Kidney (tissue), 14 donors: Measurements from ENCODE around the gene NTSR1. TPM values are rescaled to one million over a fixed set of nuclear protein-coding genes. Genes with fewer than 3 reads are reported as not detected.

ENCODE experiments used
- DNase-seq, 5 donors: peaks; one replicate each; pipeline ENCODE4 v3.0.0-alpha.2; 2013 to 2020
- FAIRE-seq: peaks from 2 replicates; lab custom pipeline; 2012; peaks lifted over from hg19 to GRCh38; lab: Jason Lieb, UNC
- H3K27ac ChIP-seq, 2 donors: one replicate each; pipeline ENCODE4 v1.7.0; 2013; ENCODE audit warnings: low read depth in 2 of 2, low read length in 2 of 2, inconsistent platforms in 1 of 2
- H3K27me3 ChIP-seq: one replicate; pipeline ENCODE4 v1.7.1; 2013; ENCODE audit warnings: low read length, inconsistent platforms; ENCODE audit not compliant: control insufficient read depth, insufficient read depth
- H3K36me3 ChIP-seq, 3 donors: one replicate each; pipeline versions ENCODE4 v1.7.0 to v1.7.1; 2013; ENCODE audit warnings: low read length in 3 of 3, control low read depth in 1 of 3, inconsistent platforms in 1 of 3; ENCODE audit not compliant: insufficient read depth in 3 of 3, control insufficient read depth in 2 of 3
- H3K4me1 ChIP-seq, 3 donors: one replicate each; pipeline versions ENCODE4 v1.7.0 to v1.7.1; 2013; ENCODE audit warnings: low read length in 3 of 3, inconsistent platforms in 1 of 3, low read depth in 1 of 3; ENCODE audit not compliant: control insufficient read depth in 2 of 3, insufficient read depth in 2 of 3
- H3K4me3 ChIP-seq, 3 donors: one replicate each; pipeline versions ENCODE4 v1.7.0 to v1.8.1; 2013; ENCODE audit warnings: low read length in 3 of 3, control low read depth in 1 of 3, inconsistent platforms in 1 of 3
- H3K9ac ChIP-seq, 3 donors: one replicate each; pipeline versions ENCODE4 v1.7.0 to v1.7.1; 2013; ENCODE audit warnings: low read length in 3 of 3, control low read depth in 1 of 3, inconsistent platforms in 1 of 3
- H3K9me3 ChIP-seq, 3 donors: one replicate each; pipeline versions ENCODE4 v1.7.0 to v1.7.1; 2013; ENCODE audit warnings: low read length in 3 of 3, control low read depth in 1 of 3, inconsistent platforms in 1 of 3; ENCODE audit not compliant: control insufficient read depth in 2 of 3, insufficient read depth in 1 of 3
- intact Hi-C: fragments of 100-400 bp; cut with DNase I; formaldehyde crosslinking; loops from one replicate; pipeline ENCODE4 v1.11.1; 2022
- polyA plus RNA-seq: library from polyadenylated mRNA; stranded (reverse); fragments of 350-450 nt; fragmentation: Illumina TruSeq; extraction: RNeasy Lipid Tissue Mini Kit (QIAGEN cat#74804); gene quantifications from one replicate; pipeline ENCODE4 v1.2.3, GENCODE V29; 2014; ENCODE audit warnings: low read depth, low replicate concordance; ENCODE audit not compliant: insufficient read depth
- total RNA-seq: library from RNA; stranded (reverse); fragmentation: NEBNext Ultra II Directional; extraction: Animal tissue kit (Norgen Biotek cat#: 25700); gene quantifications from one replicate; pipeline ENCODE4 v1.2.1, GENCODE V29; 2021
- TF ChIP-seq, protein P1 (sequence below): IDR thresholded peaks from 3 replicates; pipeline ENCODE4 v1.5.1; 2012; ENCODE audit warnings: mild to moderate bottlenecking, moderate library complexity, borderline replicate concordance; ENCODE audit not compliant: insufficient read depth; ENCODE audit errors: extremely low read depth
- donor health status: control.
- donor health status: control.
- donor health status: control.
- donor health status: control.
- donor health status: control.
- donor health status: DM: yes; HTN: yes; CAD: no.
- donor health status: Normal renal cell carcinoma (clear cell type).

Gene NTSR1
- total and polyA plus RNA-seq, 2 donors from 2014 or later: 0.09 TPM; not detected in 1

DNA sequence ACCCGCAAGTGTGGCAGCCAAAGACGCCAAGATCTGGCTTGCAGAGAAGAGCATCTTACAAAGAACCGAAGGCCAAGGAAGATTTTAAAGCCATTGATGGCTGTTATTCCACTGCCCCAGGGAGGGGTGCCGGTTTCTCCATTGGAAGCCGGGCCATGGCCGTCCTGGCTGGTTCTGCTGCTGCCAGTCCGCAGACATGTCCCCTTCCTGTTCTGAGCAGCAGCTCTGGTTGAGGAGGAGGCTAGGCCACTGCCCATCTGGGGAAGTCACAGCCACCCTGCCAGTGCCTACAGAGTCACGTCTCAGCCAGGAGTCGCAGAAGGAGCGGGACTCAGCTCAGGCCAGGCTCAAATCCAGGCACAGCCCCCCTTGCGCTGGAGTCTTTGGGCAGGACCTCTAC lies 45.0 kb downstream of the NTSR1 start:
- DNase-seq (peak in 1 of 5 donors; percentile 63), FAIRE-seq (no peak)
- H3K27ac ChIP-seq: no peak overlapping the region
- peaks cover 0 to 3% (median 0%) of the 10 kb centered on the region in 3 donors for H3K9me3 ChIP-seq
- TF ChIP-seq, protein P1, sequence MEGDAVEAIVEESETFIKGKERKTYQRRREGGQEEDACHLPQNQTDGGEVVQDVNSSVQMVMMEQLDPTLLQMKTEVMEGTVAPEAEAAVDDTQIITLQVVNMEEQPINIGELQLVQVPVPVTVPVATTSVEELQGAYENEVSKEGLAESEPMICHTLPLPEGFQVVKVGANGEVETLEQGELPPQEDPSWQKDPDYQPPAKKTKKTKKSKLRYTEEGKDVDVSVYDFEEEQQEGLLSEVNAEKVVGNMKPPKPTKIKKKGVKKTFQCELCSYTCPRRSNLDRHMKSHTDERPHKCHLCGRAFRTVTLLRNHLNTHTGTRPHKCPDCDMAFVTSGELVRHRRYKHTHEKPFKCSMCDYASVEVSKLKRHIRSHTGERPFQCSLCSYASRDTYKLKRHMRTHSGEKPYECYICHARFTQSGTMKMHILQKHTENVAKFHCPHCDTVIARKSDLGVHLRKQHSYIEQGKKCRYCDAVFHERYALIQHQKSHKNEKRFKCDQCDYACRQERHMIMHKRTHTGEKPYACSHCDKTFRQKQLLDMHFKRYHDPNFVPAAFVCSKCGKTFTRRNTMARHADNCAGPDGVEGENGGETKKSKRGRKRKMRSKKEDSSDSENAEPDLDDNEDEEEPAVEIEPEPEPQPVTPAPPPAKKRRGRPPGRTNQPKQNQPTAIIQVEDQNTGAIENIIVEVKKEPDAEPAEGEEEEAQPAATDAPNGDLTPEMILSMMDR: no peak
- H3K4me1 ChIP-seq: peaks cover 0 to 2% (median 0%) of the 10 kb centered on the region in 3 donors
- no peak overlapping the region for H3K9ac ChIP-seq
- H3K27me3 ChIP-seq: no peaks in the 10 kb centered on the region
- H3K4me3 ChIP-seq: no peak overlapping the region
- H3K36me3 ChIP-seq: no peaks in the 10 kb centered on the region
- intact Hi-C loops: no loop called here

DNA sequence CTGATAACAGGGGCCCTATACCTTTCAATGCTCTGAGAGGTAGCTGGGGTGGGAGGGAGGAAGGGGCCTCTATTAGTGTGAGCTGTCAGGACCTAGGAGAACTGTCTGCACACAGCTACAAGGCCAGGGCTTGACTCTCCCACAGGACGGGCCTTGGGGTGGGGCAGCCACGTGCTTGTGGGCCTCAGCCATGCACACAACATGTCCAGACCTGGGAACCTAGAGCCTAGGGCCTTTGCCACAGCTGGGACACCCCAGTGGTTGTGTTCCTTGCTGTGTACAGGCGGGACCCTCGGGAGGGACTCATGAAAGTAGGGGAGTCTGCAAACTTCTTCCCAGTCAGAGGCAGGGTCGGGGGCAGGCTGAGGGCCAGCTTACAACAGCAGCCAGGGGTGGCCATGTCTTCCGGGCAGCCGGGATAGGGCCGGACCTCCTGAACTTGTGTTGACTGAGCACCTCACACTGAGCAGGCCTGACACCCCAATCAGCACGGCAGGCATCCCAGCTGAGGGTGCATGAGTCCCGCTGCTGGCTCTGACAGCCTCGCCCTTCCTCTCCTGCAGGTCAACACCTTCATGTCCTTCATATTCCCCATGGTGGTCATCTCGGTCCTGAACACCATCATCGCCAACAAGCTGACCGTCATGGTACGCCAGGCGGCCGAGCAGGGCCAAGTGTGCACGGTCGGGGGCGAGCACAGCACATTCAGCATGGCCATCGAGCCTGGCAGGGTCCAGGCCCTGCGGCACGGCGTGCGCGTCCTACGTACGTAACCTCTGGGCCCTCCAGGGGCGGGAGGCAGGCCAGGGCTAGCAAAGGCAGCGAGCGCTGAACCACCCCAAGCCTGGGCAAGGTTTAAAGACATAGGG lies 45.7 kb downstream of the NTSR1 start:
- H3K4me1 ChIP-seq: peaks cover 0 to 2% (median 0%) of the 10 kb centered on the region in 3 donors
- TF ChIP-seq, protein P1: no peak
- DNase-seq (peak in 1 of 5 donors; percentile 55), FAIRE-seq (no peak)
- H3K9me3 ChIP-seq: peaks cover 0 to 3% (median 0%) of the 10 kb centered on the region in 3 donors
- intact Hi-C loops: no loop called here
- H3K9ac ChIP-seq: no peak overlapping the region
- H3K27ac ChIP-seq: no peak overlapping the region
- no peak overlapping the region for H3K4me3 ChIP-seq
- H3K27me3 ChIP-seq: no peaks in the 10 kb centered on the region
- H3K36me3 ChIP-seq: no peaks in the 10 kb centered on the region

DNA sequence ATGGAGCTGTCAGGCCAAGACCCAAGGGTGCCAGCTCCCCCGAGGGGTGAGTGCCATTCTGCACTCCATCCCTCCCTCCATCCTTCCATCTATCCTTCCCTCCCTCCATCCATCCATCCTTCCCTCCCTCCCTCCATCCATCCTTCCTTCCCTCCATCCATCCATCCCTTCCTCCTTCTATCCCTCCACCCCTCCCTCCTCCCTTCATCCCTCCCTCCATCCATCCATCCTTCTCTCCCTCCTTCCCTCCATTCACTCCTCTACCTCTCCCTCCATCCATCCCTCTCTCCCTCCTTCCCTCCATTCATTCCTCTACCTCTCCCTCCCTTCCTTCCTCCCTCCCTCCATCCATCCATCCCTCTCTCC lies 46.3 kb downstream of the NTSR1 start:
- no peak overlapping the region for H3K4me3 ChIP-seq
- peaks cover 0 to 2% (median 0%) of the 10 kb centered on the region in 3 donors for H3K4me1 ChIP-seq
- DNase-seq (no peak), FAIRE-seq (no peak)
- H3K27me3 ChIP-seq: no peaks in the 10 kb centered on the region
- no peak overlapping the region for H3K9ac ChIP-seq
- no peak overlapping the region for H3K27ac ChIP-seq
- H3K36me3 ChIP-seq: no peaks in the 10 kb centered on the region
- H3K9me3 ChIP-seq: peaks cover 0 to 3% (median 0%) of the 10 kb centered on the region in 3 donors
- TF ChIP-seq, protein P1: no peak
- intact Hi-C loops: no loop called here
